Nephron progenitor cell (in vitro differentiated cells): ENCODE results near the gene RMND1.
"Not testable (repeated sequence)": the region's sequence is repeated elsewhere in the genome, so short reads cannot be mapped to it uniquely, and the experiment has no call there.

ENCODE experiments used
- DNase-seq: peaks from one replicate; pipeline ENCODE4 v3.0.0; 2021
- H3K27ac Mint-ChIP-seq: 2 replicates; pipeline ENCODE4 v1.8.0; 2021; ENCODE audit warnings: mild to moderate bottlenecking, moderate library complexity, mixed read lengths
- H3K27me3 Mint-ChIP-seq: 2 replicates; pipeline ENCODE4 v1.8.0; 2021; ENCODE audit warnings: mild to moderate bottlenecking, low read depth, mixed read lengths; ENCODE audit not compliant: poor library complexity
- H3K36me3 Mint-ChIP-seq: 2 replicates; pipeline ENCODE4 v1.8.0; 2021; ENCODE audit warnings: low read depth, mixed read lengths
- H3K4me1 Mint-ChIP-seq: 2 replicates; pipeline ENCODE4 v1.8.0; 2021; ENCODE audit warnings: mixed read lengths
- H3K4me3 Mint-ChIP-seq: 2 replicates; pipeline ENCODE4 v1.8.0; 2021; ENCODE audit warnings: mild to moderate bottlenecking, moderate library complexity, mixed read lengths
- H3K9me3 Mint-ChIP-seq: 2 replicates; pipeline ENCODE4 v1.8.0; 2021; ENCODE audit warnings: mild to moderate bottlenecking, moderate library complexity, mixed read lengths
- TF ChIP-seq, protein P1 (sequence below): fragments of 200-600 bp; sonication (generic); IDR thresholded peaks from 2 replicates; pipeline ENCODE4 v1.5.0; 2021; ENCODE audit warnings: antibody characterized with exemption

The RMND1 gene

GRCh38 chr6:151365233-151365632 lies 86.7 kb downstream of the RMND1 start:
- Mint-ChIP-seq H3K4me1 (peaks cover 6% of the 10 kb centered on the region), H3K9me3 (no peaks in the 10 kb centered on the region), H3K4me3 (no peak overlapping the region), H3K27ac (no peak overlapping the region), H3K36me3 (peaks cover 62% of the 10 kb centered on the region), H3K27me3 (no peaks in the 10 kb centered on the region)
- TF ChIP-seq, protein P1, sequence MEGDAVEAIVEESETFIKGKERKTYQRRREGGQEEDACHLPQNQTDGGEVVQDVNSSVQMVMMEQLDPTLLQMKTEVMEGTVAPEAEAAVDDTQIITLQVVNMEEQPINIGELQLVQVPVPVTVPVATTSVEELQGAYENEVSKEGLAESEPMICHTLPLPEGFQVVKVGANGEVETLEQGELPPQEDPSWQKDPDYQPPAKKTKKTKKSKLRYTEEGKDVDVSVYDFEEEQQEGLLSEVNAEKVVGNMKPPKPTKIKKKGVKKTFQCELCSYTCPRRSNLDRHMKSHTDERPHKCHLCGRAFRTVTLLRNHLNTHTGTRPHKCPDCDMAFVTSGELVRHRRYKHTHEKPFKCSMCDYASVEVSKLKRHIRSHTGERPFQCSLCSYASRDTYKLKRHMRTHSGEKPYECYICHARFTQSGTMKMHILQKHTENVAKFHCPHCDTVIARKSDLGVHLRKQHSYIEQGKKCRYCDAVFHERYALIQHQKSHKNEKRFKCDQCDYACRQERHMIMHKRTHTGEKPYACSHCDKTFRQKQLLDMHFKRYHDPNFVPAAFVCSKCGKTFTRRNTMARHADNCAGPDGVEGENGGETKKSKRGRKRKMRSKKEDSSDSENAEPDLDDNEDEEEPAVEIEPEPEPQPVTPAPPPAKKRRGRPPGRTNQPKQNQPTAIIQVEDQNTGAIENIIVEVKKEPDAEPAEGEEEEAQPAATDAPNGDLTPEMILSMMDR = no peak
- no peak for DNase-seq

GRCh38 chr6:151359486-151359885 lies 92.4 kb downstream of the RMND1 start:
- no peak overlapping the region for H3K27ac Mint-ChIP-seq
- no peak for DNase-seq
- H3K36me3 Mint-ChIP-seq = peaks cover 39% of the 10 kb centered on the region
- peaks cover 6% of the 10 kb centered on the region for H3K4me1 Mint-ChIP-seq
- TF ChIP-seq, protein P1 = no peak
- no peaks in the 10 kb centered on the region for H3K9me3 Mint-ChIP-seq
- no peak overlapping the region for H3K4me3 Mint-ChIP-seq
- peaks cover 4% of the 10 kb centered on the region for H3K27me3 Mint-ChIP-seq

DNA sequence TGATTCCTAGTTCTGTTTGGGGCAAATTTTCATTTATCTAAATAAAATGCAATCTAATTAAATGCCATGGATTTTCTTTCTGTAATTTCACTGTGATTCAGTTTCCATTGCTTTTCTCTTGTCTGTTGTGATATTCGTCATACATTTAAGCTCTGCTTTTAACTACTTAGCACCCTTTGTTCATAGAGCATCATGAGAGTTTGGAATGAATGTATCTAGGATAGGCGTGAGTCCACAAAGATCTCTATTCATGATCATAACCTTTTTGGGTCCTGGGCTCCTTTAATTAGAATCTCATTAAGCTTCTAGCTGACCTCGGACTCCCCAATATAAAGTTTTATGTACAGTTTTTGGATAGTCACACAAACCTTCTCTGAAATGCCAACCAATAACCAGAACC lies 93.5 kb downstream of the RMND1 start:
- Mint-ChIP-seq H3K36me3 (peaks cover 33% of the 10 kb centered on the region), H3K9me3 (no peaks in the 10 kb centered on the region), H3K27ac (peak overlapping the region; percentile 80), H3K27me3 (peaks cover 5% of the 10 kb centered on the region), H3K4me1 (peaks cover 6% of the 10 kb centered on the region), H3K4me3 (no peak overlapping the region)
- no peak for DNase-seq
- TF ChIP-seq, protein P1 = no peak

DNA sequence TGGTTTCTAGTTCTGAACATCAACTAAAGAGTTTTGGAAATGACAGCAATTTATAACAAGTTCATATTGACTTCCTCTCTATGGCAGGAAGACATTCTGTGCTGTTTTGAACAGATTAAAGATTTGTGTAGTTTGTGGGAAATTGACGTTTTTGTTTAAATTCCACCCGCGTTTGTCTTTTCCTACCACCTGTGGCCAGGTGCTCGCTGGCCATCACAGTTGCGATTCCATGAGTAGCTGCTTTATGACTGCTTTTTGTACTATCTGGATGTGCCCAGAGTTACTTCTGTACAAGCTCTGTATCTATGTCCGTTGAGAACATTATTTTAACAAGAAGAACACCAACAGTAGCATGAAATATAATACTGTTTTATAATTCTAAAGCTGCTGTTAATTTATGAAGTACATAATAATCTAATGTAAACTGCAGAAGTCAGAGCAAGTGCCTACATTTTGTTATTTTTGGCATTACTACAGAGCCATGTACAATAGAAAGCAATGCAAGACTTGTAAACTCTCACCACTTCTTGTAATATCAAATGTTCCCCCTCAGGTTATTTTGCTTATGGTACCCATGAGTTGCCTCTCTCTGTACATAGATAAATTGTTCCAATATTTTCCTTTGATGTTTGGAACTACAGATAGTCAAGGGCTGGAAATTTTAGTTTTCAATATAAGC lies 94.0 kb downstream of the RMND1 start:
- Mint-ChIP-seq H3K27ac (no peak overlapping the region), H3K9me3 (no peaks in the 10 kb centered on the region), H3K27me3 (peaks cover 5% of the 10 kb centered on the region), H3K4me3 (no peak overlapping the region), H3K36me3 (peaks cover 29% of the 10 kb centered on the region), H3K4me1 (peaks cover 6% of the 10 kb centered on the region)
- TF ChIP-seq, protein P1 = no peak
- DNase-seq = no peak

DNA sequence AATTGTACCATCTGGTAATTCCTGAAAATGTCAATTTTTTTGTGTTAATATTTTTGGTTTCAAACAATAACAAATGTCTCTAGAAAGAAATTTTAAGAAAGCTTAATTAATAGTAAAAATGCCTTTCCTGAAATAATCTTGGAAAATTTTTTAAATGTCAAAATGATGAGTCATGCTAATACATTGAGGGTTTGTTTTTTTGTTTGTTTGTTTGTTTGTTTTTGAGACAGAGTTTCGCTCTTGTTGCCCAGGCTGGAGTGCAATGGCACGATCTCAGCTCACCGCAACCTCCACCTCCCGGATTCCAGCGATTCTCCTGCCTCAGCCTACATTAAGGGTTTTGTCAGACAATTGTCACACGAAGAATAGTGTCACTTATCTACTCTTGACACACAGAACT lies 94.9 kb downstream of the RMND1 start:
- not testable (repeated sequence) for H3K27ac Mint-ChIP-seq, H3K9me3 Mint-ChIP-seq, H3K4me3 Mint-ChIP-seq, DNase-seq, H3K4me1 Mint-ChIP-seq, H3K27me3 Mint-ChIP-seq
- H3K36me3 Mint-ChIP-seq = peaks cover 23% of the 10 kb centered on the region
